ENCODE data around the gene TMEM203. TPM values are rescaled to one million over a fixed set of nuclear protein-coding genes. Genes with fewer than 3 reads are reported as not detected.

TMEM203 gene
- total RNA-seq, 1 donor from 2014 or later, result 47.6 TPM

DNA sequence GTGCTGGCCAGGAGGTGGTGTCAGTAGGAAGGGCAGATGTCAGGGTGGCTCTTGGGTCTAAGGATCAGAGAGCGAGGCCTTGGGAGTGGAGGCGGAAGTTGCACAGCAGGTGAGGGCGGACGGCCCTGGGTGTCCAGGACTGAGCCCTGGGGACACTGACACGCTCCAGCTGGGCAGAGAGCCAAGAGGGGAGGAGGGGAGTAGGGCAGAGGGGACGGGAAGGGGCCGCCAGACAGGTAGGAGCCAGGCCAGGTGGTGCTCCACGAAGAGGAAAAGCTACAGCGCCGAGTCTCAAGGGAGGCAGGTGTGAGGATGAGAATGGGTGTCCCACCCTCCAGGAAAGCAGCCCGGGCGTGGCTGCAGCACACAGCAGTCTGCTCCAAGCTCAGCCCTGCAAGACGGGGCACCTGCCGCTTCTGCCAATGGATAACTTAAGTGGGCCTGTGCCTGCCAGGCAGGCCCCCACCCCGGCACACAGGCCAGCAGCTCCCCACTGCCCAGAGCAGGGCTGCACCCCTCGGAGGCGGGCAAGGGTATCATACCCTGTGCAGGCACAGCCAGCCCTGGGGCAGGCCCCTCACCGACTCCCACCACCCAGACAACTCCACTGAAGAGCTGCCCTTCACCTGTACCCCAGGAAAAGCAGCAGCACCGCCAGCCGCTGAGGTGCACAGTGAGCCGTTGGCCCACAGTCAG lies 9.8 kb downstream of the TMEM203 start:
- no peak for DNase-seq
- TF ChIP-seq, protein P1, sequence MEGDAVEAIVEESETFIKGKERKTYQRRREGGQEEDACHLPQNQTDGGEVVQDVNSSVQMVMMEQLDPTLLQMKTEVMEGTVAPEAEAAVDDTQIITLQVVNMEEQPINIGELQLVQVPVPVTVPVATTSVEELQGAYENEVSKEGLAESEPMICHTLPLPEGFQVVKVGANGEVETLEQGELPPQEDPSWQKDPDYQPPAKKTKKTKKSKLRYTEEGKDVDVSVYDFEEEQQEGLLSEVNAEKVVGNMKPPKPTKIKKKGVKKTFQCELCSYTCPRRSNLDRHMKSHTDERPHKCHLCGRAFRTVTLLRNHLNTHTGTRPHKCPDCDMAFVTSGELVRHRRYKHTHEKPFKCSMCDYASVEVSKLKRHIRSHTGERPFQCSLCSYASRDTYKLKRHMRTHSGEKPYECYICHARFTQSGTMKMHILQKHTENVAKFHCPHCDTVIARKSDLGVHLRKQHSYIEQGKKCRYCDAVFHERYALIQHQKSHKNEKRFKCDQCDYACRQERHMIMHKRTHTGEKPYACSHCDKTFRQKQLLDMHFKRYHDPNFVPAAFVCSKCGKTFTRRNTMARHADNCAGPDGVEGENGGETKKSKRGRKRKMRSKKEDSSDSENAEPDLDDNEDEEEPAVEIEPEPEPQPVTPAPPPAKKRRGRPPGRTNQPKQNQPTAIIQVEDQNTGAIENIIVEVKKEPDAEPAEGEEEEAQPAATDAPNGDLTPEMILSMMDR (IDR thresholded peaks at IDR 0.05; ENCODE audit: borderline replicate concordance), result no peak

GRCh38 chr9:137194909-137195308 lies 10.5 kb downstream of the TMEM203 start:
- Histone ChIP-seq H3K27ac (replicated peaks) (peak overlapping the region; percentile 92), H3K9me3 (replicated peaks) (no peaks in the 10 kb centered on the region), H3K4me1 (peaks cover 91% of the 10 kb centered on the region), H3K27me3 (ENCODE audit: low read depth) (no peaks in the 10 kb centered on the region), H3K36me3 (peaks cover 26% of the 10 kb centered on the region), H3K4me3 (peak overlapping the region; percentile 51)
- TF ChIP-seq, protein P1 (IDR thresholded peaks at IDR 0.05; ENCODE audit: borderline replicate concordance), result no peak
- DNase-seq, result no peak
- intact Hi-C loops (cut with micrococcal nuclease), result no loop called here

More for the DNA sequence above, 9.8 kb downstream of the TMEM203 start:
- Histone ChIP-seq H3K4me1 (peaks cover 83% of the 10 kb centered on the region), H3K36me3 (peaks cover 19% of the 10 kb centered on the region), H3K4me3 (peak overlapping the region; percentile 51), H3K27me3 (ENCODE audit: low read depth) (no peaks in the 10 kb centered on the region), H3K9me3 (replicated peaks) (no peaks in the 10 kb centered on the region), H3K27ac (replicated peaks) (peak overlapping the region; percentile 92)
- intact Hi-C loops (cut with micrococcal nuclease), result no loop called here

DNA sequence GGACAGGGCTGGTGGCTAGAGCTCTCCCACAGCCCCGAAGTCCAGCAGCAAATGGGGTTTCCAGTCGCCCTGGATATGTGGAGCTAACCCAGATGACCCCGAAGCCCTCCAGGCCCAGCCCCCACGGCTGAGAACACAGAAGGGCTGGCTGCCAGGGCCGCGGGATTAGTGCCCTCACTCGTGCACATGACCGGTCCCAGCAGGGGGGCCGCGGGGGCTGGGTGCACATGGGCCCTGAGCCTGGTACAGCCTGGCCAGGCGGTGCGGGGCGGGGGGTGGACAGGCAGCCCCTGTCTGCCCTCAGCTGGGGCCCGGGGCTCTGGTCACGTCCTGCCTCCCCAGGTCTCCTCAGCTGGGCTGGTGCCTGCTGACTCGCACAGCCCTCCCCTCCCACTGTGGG lies 11.1 kb downstream of the TMEM203 start:
- H3K27ac ChIP-seq (replicated peaks), result peak overlapping the region; percentile 92
- H3K9me3 ChIP-seq (replicated peaks), result no peaks in the 10 kb centered on the region
- peaks cover 91% of the 10 kb centered on the region for H3K4me1 ChIP-seq
- TF ChIP-seq, protein P1 (IDR thresholded peaks at IDR 0.05; ENCODE audit: borderline replicate concordance), result no peak
- H3K36me3 ChIP-seq, result peaks cover 29% of the 10 kb centered on the region
- DNase-seq, result peak; percentile 87
- H3K4me3 ChIP-seq, result peak overlapping the region; percentile 51
- H3K27me3 ChIP-seq (ENCODE audit: low read depth), result no peaks in the 10 kb centered on the region
- intact Hi-C loops (cut with micrococcal nuclease), result no loop called here

- TF ChIP-seq, protein P1 (IDR thresholded peaks at IDR 0.05; ENCODE audit: borderline replicate concordance), result no peak
- Histone ChIP-seq H3K27ac (replicated peaks) (peak overlapping the region; percentile 92), H3K4me1 (peaks cover 91% of the 10 kb centered on the region), H3K36me3 (peaks cover 29% of the 10 kb centered on the region), H3K27me3 (ENCODE audit: low read depth) (no peaks in the 10 kb centered on the region), H3K4me3 (peak overlapping the region; percentile 51), H3K9me3 (replicated peaks) (no peaks in the 10 kb centered on the region)
- intact Hi-C loops (cut with micrococcal nuclease), result no loop called here
- DNase-seq, result no peak
These were observed 11.7 kb downstream of the TMEM203 start for GRCh38 chr9:137193771-137194170.

DNA sequence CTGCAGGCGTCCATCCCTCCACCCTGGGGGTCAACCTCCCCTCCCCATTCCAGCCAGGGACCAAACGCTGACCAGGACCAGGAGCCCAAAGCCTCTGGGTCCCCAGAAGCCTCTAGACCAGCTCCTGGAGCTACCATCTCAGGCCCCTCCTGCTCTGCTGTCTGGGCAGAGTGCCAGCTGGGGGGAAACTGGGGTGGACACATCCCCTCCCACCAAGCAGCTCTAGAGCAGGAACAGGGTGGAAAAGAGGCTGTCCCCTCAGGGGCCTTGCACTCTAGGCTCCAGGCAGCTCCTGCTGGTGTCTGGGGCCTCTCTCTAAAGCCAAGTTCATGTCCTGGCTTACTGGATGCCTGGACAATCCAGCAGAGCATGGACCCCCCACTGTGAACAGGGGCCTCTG lies 12.6 kb downstream of the TMEM203 start:
- no peak for DNase-seq
- Histone ChIP-seq H3K36me3 (peaks cover 29% of the 10 kb centered on the region), H3K4me3 (no peak overlapping the region), H3K4me1 (peaks cover 89% of the 10 kb centered on the region), H3K9me3 (replicated peaks) (no peaks in the 10 kb centered on the region), H3K27ac (replicated peaks) (peak overlapping the region; percentile 92), H3K27me3 (ENCODE audit: low read depth) (no peaks in the 10 kb centered on the region)
- TF ChIP-seq, protein P1 (IDR thresholded peaks at IDR 0.05; ENCODE audit: borderline replicate concordance), result no peak
- intact Hi-C loops (cut with micrococcal nuclease), result no loop called here

Measured in left ventricle myocardium inferior (tissue), 1 donor.